ENCODE results near the gene KLRK1. TPM values are rescaled to one million over a fixed set of nuclear protein-coding genes. Genes with fewer than 3 reads are reported as not detected.
"Not testable (repeated sequence)": the region's sequence is repeated elsewhere in the genome, so short reads cannot be mapped to it uniquely, and the experiment has no call there.

KLRK1 gene
- total RNA-seq, result 1 to 10 TPM; 2.6 to 7.0 (median 3.8) TPM

GRCh38 chr12:10389904-10390303, at the start of gene KLRK1:
KLRK1 (minus strand) TSS chr12:10390041; CDS start chr12:10388810, 1,231 bp downstream.
- Histone ChIP-seq H3K9me3 (no peaks in the 10 kb centered on the region), H3K27ac (no peak within 1 kb of the TSS), H3K4me3 (no peak within 1 kb of the TSS), H3K4me1 (no peaks in the 10 kb centered on the region), H3K36me3 (no peaks in the 10 kb centered on the region), H3K27me3 (no peaks in the 10 kb centered on the region)
- DNase-seq (ENCODE audit: low spot score in 2 of 2), result no peak
- TF ChIP-seq CTCF (IDR thresholded peaks at IDR 0.05), result no peak
- TF ChIP-seq POLR2A (IDR thresholded peaks at IDR 0.05), result no peak
- no peak for TF ChIP-seq POLR2AphosphoS5 (IDR thresholded peaks at IDR 0.05)
- intact Hi-C loops (cut with DNase I; ENCODE audit: low total_unique reads), result no loop called here

GRCh38 chr12:10437601-10438000, 47.8 kb upstream of the KLRK1 start:
- H3K9me3 ChIP-seq; DNase-seq (ENCODE audit: low spot score in 2 of 2); H3K36me3 ChIP-seq; H3K4me1 ChIP-seq; H3K4me3 ChIP-seq; intact Hi-C loops (cut with DNase I; ENCODE audit: low total_unique reads); H3K27me3 ChIP-seq; H3K27ac ChIP-seq: not testable (repeated sequence)

- H3K27me3 ChIP-seq; H3K36me3 ChIP-seq; H3K9me3 ChIP-seq; H3K27ac ChIP-seq; intact Hi-C loops (cut with DNase I; ENCODE audit: low total_unique reads); H3K4me1 ChIP-seq; DNase-seq (ENCODE audit: low spot score in 2 of 2); H3K4me3 ChIP-seq: not testable (repeated sequence)
These were observed 46.0 kb upstream of the KLRK1 start, which contains the start of gene KLRC2 for GRCh38 chr12:10435816-10436215. KLRC2 (minus strand) TSS chr12:10436010; CDS start chr12:10435986, 24 bp downstream.

GRCh38 chr12:10430623-10431022, 40.8 kb upstream of the KLRK1 start:
- H3K9me3 ChIP-seq; intact Hi-C loops (cut with DNase I; ENCODE audit: low total_unique reads); H3K27me3 ChIP-seq; H3K4me1 ChIP-seq; H3K4me3 ChIP-seq; H3K36me3 ChIP-seq; DNase-seq (ENCODE audit: low spot score in 2 of 2); H3K27ac ChIP-seq: not testable (repeated sequence)

- H3K9me3 ChIP-seq; H3K4me3 ChIP-seq; DNase-seq (ENCODE audit: low spot score in 2 of 2); intact Hi-C loops (cut with DNase I; ENCODE audit: low total_unique reads); H3K4me1 ChIP-seq; H3K27me3 ChIP-seq; H3K36me3 ChIP-seq; H3K27ac ChIP-seq: not testable (repeated sequence)
These were observed 36.1 kb upstream of the KLRK1 start for GRCh38 chr12:10425938-10426337.

- H3K36me3 ChIP-seq; H3K9me3 ChIP-seq; H3K27ac ChIP-seq; H3K27me3 ChIP-seq; H3K4me3 ChIP-seq; DNase-seq (ENCODE audit: low spot score in 2 of 2); H3K4me1 ChIP-seq; intact Hi-C loops (cut with DNase I; ENCODE audit: low total_unique reads): not testable (repeated sequence)
These were observed 34.5 kb upstream of the KLRK1 start for GRCh38 chr12:10424260-10424899.

GRCh38 chr12:10422159-10422558, 32.3 kb upstream of the KLRK1 start:
- H3K27ac ChIP-seq; H3K4me3 ChIP-seq; H3K36me3 ChIP-seq; H3K4me1 ChIP-seq; H3K9me3 ChIP-seq; H3K27me3 ChIP-seq; DNase-seq (ENCODE audit: low spot score in 2 of 2); intact Hi-C loops (cut with DNase I; ENCODE audit: low total_unique reads): not testable (repeated sequence)

GRCh38 chr12:10420334-10420733, 30.5 kb upstream of the KLRK1 start, which contains the start of gene KLRC3:
KLRC3 (minus strand) TSS chr12:10420595; CDS start chr12:10420550, 45 bp downstream.
- DNase-seq (ENCODE audit: low spot score in 2 of 2); H3K4me3 ChIP-seq; H3K4me1 ChIP-seq; H3K27me3 ChIP-seq; H3K27ac ChIP-seq; H3K9me3 ChIP-seq; H3K36me3 ChIP-seq; intact Hi-C loops (cut with DNase I; ENCODE audit: low total_unique reads): not testable (repeated sequence)

GRCh38 chr12:10409392-10409791, 19.6 kb upstream of the KLRK1 start, which contains the start of gene KLRC4:
KLRC4 (minus strand) TSS chr12:10409757; CDS start chr12:10409575, 182 bp downstream.
- intact Hi-C loops (cut with DNase I; ENCODE audit: low total_unique reads), result no loop called here
- H3K27me3 ChIP-seq, result no peaks in the 10 kb centered on the region
- H3K4me3 ChIP-seq, result no peak within 1 kb of the TSS
- H3K9me3 ChIP-seq, result no peaks in the 10 kb centered on the region
- no peaks in the 10 kb centered on the region for H3K36me3 ChIP-seq
- TF ChIP-seq CTCF (IDR thresholded peaks at IDR 0.05), result no peak
- TF ChIP-seq POLR2AphosphoS5 (IDR thresholded peaks at IDR 0.05), result no peak
- TF ChIP-seq POLR2A (IDR thresholded peaks at IDR 0.05), result no peak
- DNase-seq (ENCODE audit: low spot score in 2 of 2), result no peak
- H3K4me1 ChIP-seq, result no peaks in the 10 kb centered on the region
- no peak within 1 kb of the TSS for H3K27ac ChIP-seq

Measured in breast epithelium (tissue), 4 donors.